Suprapubic skin (tissue), 4 donors: ENCODE results near the gene ITM2C. TPM values are rescaled to one million over a fixed set of nuclear protein-coding genes. Genes with fewer than 3 reads are reported as not detected.

Experiments
- DNase-seq, 2 donors: peaks; one replicate each; pipeline ENCODE4 v3.0.0-alpha.2; 2019; ENCODE audit warnings: low spot score in 2 of 2
- H3K27ac ChIP-seq: fragments of 200-600 bp; sonication (generic); one replicate; pipeline ENCODE4 v1.5.1; 2019
- H3K27me3 ChIP-seq: fragments of 200-600 bp; sonication (generic); one replicate; pipeline ENCODE4 v1.5.1; 2019
- H3K36me3 ChIP-seq: fragments of 200-600 bp; sonication (generic); one replicate; pipeline ENCODE4 v1.5.1; 2019
- H3K4me1 ChIP-seq: fragments of 200-600 bp; sonication (generic); one replicate; pipeline ENCODE4 v1.5.1; 2019
- H3K4me3 ChIP-seq: fragments of 200-600 bp; sonication (generic); one replicate; pipeline ENCODE4 v1.5.1; 2019; ENCODE audit warnings: mild to moderate bottlenecking
- H3K9me3 ChIP-seq: fragments of 200-600 bp; sonication (generic); one replicate; pipeline ENCODE4 v1.5.1; 2019
- EP300 ChIP-seq: sonication (generic); formaldehyde crosslinking; IDR thresholded peaks from one replicate; pipeline ENCODE4 v1.6.1; 2017; ENCODE audit warnings: antibody characterized with exemption
- POLR2A ChIP-seq, 2 donors: fragments of 450-650 bp; IDR thresholded peaks; one replicate each; pipeline ENCODE4 v1.6.1; 2017; ENCODE audit warnings: antibody characterized with exemption in 2 of 2, mild to moderate bottlenecking in 2 of 2, moderate library complexity in 2 of 2
- POLR2AphosphoS5 ChIP-seq, 3 donors: sonication (generic); formaldehyde crosslinking; IDR thresholded peaks; one replicate each; pipeline ENCODE4 v1.6.1; 2017; ENCODE audit warnings: antibody characterized with exemption in 3 of 3
- WGBS: methylation state at CpG from one replicate; pipeline ENCODE4 v1.1.5; 2018; 5-methylcytosine and 5-hydroxymethylcytosine counted together
- total RNA-seq, 4 donors: library from RNA; depleted of rRNA; stranded (reverse); fragments of >200 nt; gene quantifications; one replicate each; pipeline ENCODE4 v1.1.0, GENCODE V29; 2016
- TF ChIP-seq, protein P1 (sequence below), 2 donors: fragments of 200-600 bp in 1 of 2; fragments of 450-650 bp in 1 of 2; sonication (generic) in 1 of 2; IDR thresholded peaks; one replicate each; pipeline ENCODE4 v1.5.1; 2016 to 2019; ENCODE audit warnings: antibody characterized with exemption in 2 of 2, mild to moderate bottlenecking in 1 of 2, moderate library complexity in 1 of 2

Gene ITM2C
- total RNA-seq, 4 donors from 2014 or later: 9.0 to 17.9 (median 11.4) TPM

DNA sequence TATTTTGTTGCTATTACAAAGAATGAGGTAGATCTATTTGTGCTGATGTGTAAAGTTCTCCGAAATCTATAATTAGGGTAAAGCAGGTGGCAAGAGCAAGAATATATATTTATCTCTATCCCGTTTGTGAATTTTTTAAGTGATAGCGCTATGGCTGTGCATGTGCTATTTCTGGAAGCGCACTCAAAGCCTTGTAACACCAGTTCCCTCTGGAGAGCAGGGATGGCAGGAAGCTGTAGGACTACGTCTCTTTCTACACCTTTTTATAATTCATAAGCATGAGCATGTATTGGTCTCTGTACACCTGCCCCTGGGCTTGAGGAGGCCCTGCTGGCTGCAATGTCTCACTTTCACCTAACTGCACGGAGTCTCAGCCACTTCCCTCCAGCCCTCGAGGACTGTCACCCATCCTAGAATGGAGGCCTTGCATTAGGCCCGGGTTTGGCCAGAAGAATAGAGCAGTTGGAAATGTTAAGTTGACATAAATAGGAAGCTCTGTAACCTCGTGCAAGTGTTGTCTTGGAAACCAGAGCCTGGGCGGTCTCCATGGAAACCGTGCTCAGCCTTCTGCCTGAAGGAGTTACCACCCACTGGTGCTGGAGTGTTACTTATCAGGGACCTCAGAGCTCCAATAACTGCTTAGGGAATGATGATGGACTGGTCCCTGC lies 20.9 kb downstream of the ITM2C start:
- no peaks in the 10 kb centered on the region for H3K4me1 ChIP-seq
- no peaks in the 10 kb centered on the region for H3K27me3 ChIP-seq
- TF ChIP-seq POLR2A (IDR thresholded peaks at IDR 0.05) (no peak), EP300 (no peak), POLR2AphosphoS5 (IDR thresholded peaks at IDR 0.05) (no peak)
- TF ChIP-seq, protein P1, sequence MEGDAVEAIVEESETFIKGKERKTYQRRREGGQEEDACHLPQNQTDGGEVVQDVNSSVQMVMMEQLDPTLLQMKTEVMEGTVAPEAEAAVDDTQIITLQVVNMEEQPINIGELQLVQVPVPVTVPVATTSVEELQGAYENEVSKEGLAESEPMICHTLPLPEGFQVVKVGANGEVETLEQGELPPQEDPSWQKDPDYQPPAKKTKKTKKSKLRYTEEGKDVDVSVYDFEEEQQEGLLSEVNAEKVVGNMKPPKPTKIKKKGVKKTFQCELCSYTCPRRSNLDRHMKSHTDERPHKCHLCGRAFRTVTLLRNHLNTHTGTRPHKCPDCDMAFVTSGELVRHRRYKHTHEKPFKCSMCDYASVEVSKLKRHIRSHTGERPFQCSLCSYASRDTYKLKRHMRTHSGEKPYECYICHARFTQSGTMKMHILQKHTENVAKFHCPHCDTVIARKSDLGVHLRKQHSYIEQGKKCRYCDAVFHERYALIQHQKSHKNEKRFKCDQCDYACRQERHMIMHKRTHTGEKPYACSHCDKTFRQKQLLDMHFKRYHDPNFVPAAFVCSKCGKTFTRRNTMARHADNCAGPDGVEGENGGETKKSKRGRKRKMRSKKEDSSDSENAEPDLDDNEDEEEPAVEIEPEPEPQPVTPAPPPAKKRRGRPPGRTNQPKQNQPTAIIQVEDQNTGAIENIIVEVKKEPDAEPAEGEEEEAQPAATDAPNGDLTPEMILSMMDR (IDR thresholded peaks at IDR 0.05): no peak
- H3K36me3 ChIP-seq: no peaks in the 10 kb centered on the region
- no peak overlapping the region for H3K27ac ChIP-seq
- 66% methylated on average over 11 of the region's 11 CpGs for WGBS
- H3K4me3 ChIP-seq: no peak overlapping the region
- DNase-seq: no peak
- no peaks in the 10 kb centered on the region for H3K9me3 ChIP-seq

DNA sequence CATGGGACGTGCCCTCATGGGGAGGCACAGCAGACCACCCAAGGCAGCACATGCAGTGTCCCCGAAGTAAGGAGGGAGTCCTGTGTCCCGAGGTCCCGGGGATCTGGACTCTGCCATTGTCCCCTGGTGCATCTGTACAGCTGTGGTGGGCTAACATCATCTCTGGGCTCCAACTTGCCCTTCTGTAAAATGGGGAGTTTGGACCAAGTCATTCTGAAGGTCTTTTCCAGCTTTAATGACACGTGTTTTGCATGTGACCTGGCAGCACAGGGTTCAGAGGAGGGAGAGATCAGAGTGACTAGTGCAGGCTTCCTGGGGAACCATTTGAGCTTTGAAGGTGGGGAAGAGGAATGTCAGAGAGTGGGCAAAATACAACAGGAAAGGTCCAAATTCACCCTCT lies 21.5 kb downstream of the ITM2C start:
- Histone ChIP-seq H3K27me3 (no peaks in the 10 kb centered on the region), H3K27ac (no peak overlapping the region), H3K4me1 (no peaks in the 10 kb centered on the region), H3K4me3 (no peak overlapping the region), H3K9me3 (no peaks in the 10 kb centered on the region), H3K36me3 (no peaks in the 10 kb centered on the region)
- DNase-seq: no peak
- WGBS: 73% methylated on average over 3 of the region's 5 CpGs
- TF ChIP-seq EP300: no peak
- TF ChIP-seq, protein P1 (IDR thresholded peaks at IDR 0.05): no peak
- no peak for TF ChIP-seq POLR2AphosphoS5 (IDR thresholded peaks at IDR 0.05)
- TF ChIP-seq POLR2A (IDR thresholded peaks at IDR 0.05): no peak

GRCh38 chr2:230886671-230887071 lies 21.9 kb downstream of the ITM2C start:
- Histone ChIP-seq H3K4me1 (no peaks in the 10 kb centered on the region), H3K4me3 (no peak overlapping the region), H3K36me3 (no peaks in the 10 kb centered on the region), H3K27ac (no peak overlapping the region), H3K9me3 (no peaks in the 10 kb centered on the region), H3K27me3 (no peaks in the 10 kb centered on the region)
- no peak for DNase-seq
- TF ChIP-seq POLR2A (IDR thresholded peaks at IDR 0.05): no peak
- TF ChIP-seq EP300: no peak
- TF ChIP-seq, protein P1 (IDR thresholded peaks at IDR 0.05): no peak
- no peak for TF ChIP-seq POLR2AphosphoS5 (IDR thresholded peaks at IDR 0.05)
- 84% methylated on average over 6 of the region's 14 CpGs for WGBS

DNA sequence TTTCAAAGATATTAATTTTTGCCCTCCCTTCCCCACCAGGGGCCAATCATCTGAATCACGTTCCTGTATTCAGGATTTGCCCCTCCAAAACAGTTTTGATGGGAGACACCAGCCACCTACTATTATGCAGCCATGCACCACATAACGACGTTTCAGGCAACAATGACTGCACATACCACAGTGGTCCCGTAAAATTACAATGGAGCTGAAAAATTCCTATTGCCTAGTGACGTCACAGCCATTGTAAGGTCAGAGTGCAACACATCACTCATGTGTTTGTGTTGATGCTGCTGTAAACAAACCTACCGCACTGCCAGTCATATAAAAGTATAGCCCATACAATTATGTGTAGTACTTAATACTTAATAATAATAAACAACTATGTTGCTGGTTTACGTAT lies 22.6 kb downstream of the ITM2C start:
- TF ChIP-seq POLR2AphosphoS5 (IDR thresholded peaks at IDR 0.05): no peak
- TF ChIP-seq POLR2A (IDR thresholded peaks at IDR 0.05): no peak
- no peak for TF ChIP-seq EP300
- TF ChIP-seq, protein P1 (IDR thresholded peaks at IDR 0.05): no peak
- H3K27ac ChIP-seq: no peak overlapping the region
- no peak for DNase-seq

DNA sequence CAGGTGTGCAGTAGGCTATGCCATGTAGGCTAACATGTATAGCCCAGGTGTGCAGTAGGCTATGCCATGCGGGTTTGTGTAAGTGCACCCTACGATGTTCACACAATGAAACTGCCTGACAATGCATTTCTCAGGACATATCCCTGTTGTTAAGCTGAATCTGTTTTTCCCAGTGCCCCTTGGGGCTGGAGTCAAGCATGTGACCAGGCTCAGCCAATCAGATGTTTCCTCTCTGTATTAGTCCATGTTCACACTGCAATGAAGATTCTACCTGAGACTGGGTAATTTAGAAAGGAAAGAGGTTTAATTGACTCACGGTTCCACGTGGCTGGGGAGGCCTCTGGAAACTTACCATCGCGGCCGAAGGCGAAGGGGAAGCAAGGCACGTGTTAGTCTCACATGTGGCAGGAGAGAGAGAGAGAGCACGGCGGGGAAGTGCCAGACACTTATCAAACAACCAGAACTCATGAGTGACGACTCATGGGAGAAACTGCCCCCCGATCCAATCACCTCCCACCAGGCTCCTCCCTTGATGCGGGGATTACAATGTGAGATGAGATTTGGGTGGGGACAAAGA lies 24.2 kb downstream of the ITM2C start:
- Histone ChIP-seq H3K27ac (no peak overlapping the region), H3K27me3 (no peaks in the 10 kb centered on the region), H3K4me1 (no peaks in the 10 kb centered on the region), H3K36me3 (no peaks in the 10 kb centered on the region), H3K9me3 (no peaks in the 10 kb centered on the region), H3K4me3 (no peak overlapping the region)
- WGBS: 85% methylated on average over 14 of the region's 14 CpGs
- TF ChIP-seq EP300 (no peak), POLR2AphosphoS5 (IDR thresholded peaks at IDR 0.05) (no peak), POLR2A (IDR thresholded peaks at IDR 0.05) (no peak)
- TF ChIP-seq, protein P1 (IDR thresholded peaks at IDR 0.05): no peak
- no peak for DNase-seq

More for the DNA sequence above, 22.6 kb downstream of the ITM2C start:
- Histone ChIP-seq H3K4me1 (no peaks in the 10 kb centered on the region), H3K27me3 (no peaks in the 10 kb centered on the region), H3K4me3 (no peak overlapping the region), H3K9me3 (no peaks in the 10 kb centered on the region), H3K36me3 (no peaks in the 10 kb centered on the region)
- 81% methylated on average over 7 of the region's 7 CpGs for WGBS
